Osteoblast (primary cell): ENCODE measurements around the gene EVI2B. TPM values are rescaled to one million over a fixed set of nuclear protein-coding genes. Genes with fewer than 3 reads are reported as not detected.

Experiments used
- DNase-seq: peaks from one replicate; pipeline ENCODE4 v3.0.0; 2011; ENCODE audit warnings: low spot score, mixed read lengths; ENCODE audit not compliant: insufficient read length; ENCODE audit errors: missing footprints
- H2AFZ ChIP-seq: 2 replicates; pipeline ENCODE4 v1.6.0; 2011; ENCODE audit warnings: mild to moderate bottlenecking, low read length
- H3K27ac ChIP-seq: 2 replicates; pipeline ENCODE4 v1.5.1; 2011; ENCODE audit warnings: mild to moderate bottlenecking, low read depth, low read length, moderate library complexity
- H3K27me3 ChIP-seq: 2 replicates; pipeline ENCODE4 v1.6.0; 2012; ENCODE audit warnings: mild to moderate bottlenecking, control low read depth, inconsistent platforms, low read length, moderate library complexity; ENCODE audit not compliant: insufficient read depth
- H3K36me3 ChIP-seq: 2 replicates; pipeline ENCODE4 v1.5.1; 2011; ENCODE audit warnings: mild to moderate bottlenecking, low read length, control low read depth, moderate library complexity; ENCODE audit not compliant: insufficient read depth
- H3K4me1 ChIP-seq: 2 replicates; pipeline ENCODE4 v1.5.1; 2011; ENCODE audit warnings: mild to moderate bottlenecking, low read length, control low read depth, moderate library complexity; ENCODE audit not compliant: insufficient read depth
- H3K4me2 ChIP-seq: 2 replicates; pipeline ENCODE4 v1.6.0; 2011; ENCODE audit warnings: mild to moderate bottlenecking, low read length; ENCODE audit not compliant: insufficient read depth
- H3K4me3 ChIP-seq: fragments of 200-600 bp; sonication (generic); 3 replicates; pipeline ENCODE4 v1.5.1; 2012; ENCODE audit warnings: mild to moderate bottlenecking, low read length, inconsistent platforms; ENCODE audit not compliant: insufficient read depth
- H3K79me2 ChIP-seq: 2 replicates; pipeline ENCODE4 v1.6.0; 2012; ENCODE audit warnings: mild to moderate bottlenecking, low read length, control low read depth, inconsistent platforms; ENCODE audit not compliant: insufficient read depth
- H3K9me3 ChIP-seq: 2 replicates; pipeline ENCODE4 v1.5.1; 2011; ENCODE audit warnings: low read depth, low read length, control low read depth
- H4K20me1 ChIP-seq: 2 replicates; pipeline ENCODE4 v1.6.0; 2012; ENCODE audit warnings: mild to moderate bottlenecking, low read length, control low read depth; ENCODE audit not compliant: insufficient read depth
- CTCF ChIP-seq: IDR thresholded peaks from 2 replicates; pipeline ENCODE4 v1.5.1; 2011; ENCODE audit warnings: mild to moderate bottlenecking, low read depth, low read length, moderate library complexity; ENCODE audit errors: extremely low read depth
- total RNA-seq: library from RNA; depleted of rRNA; stranded (reverse); fragments of >200 nt; gene quantifications from 2 replicates; pipeline ENCODE4 v1.2.3, GENCODE V29; 2012

The EVI2B gene
- total RNA-seq, 1 donor, result 4.0 TPM

DNA sequence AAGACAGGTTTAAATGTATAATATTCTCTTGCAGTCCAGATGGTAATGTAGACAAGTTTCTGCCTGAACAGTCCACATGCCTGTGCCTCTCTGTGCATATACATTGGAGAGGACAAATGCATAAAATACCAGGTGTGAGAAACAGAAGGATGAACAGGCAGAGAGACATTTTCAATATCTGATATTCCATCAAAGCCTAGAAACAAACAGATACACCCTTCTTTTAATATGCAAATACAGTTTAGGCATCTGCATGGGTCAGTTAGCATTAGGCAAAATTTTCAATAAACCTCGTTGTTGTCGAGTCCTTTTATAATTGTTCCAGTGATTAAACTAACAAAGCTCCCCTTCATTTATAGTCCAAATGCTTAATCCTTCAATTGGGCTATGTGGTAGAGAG is 17.7 kb downstream of the EVI2B start:
- no peak overlapping the region for H3K4me3 ChIP-seq
- no peak overlapping the region for H3K4me2 ChIP-seq
- no peak overlapping the region for H3K27ac ChIP-seq
- H3K9me3 ChIP-seq, result no peaks in the 10 kb centered on the region
- H4K20me1 ChIP-seq, result no peaks in the 10 kb centered on the region
- H3K36me3 ChIP-seq, result no peaks in the 10 kb centered on the region
- TF ChIP-seq CTCF, result no peak
- H3K27me3 ChIP-seq, result no peaks in the 10 kb centered on the region
- H3K79me2 ChIP-seq, result peaks cover 3% of the 10 kb centered on the region
- no peak overlapping the region for H2AFZ ChIP-seq
- H3K4me1 ChIP-seq, result no peaks in the 10 kb centered on the region
- DNase-seq, result no peak

GRCh38 chr17:31295489-31295871 is 18.4 kb downstream of the EVI2B start:
- DNase-seq, result no peak
- no peak for TF ChIP-seq CTCF
- no peak overlapping the region for H2AFZ ChIP-seq
- H3K4me2 ChIP-seq, result no peak overlapping the region
- no peaks in the 10 kb centered on the region for H3K27me3 ChIP-seq
- H3K4me1 ChIP-seq, result no peaks in the 10 kb centered on the region
- H3K9me3 ChIP-seq, result no peaks in the 10 kb centered on the region
- H3K36me3 ChIP-seq, result no peaks in the 10 kb centered on the region
- no peaks in the 10 kb centered on the region for H4K20me1 ChIP-seq
- no peak overlapping the region for H3K4me3 ChIP-seq
- peaks cover 3% of the 10 kb centered on the region for H3K79me2 ChIP-seq
- no peak overlapping the region for H3K27ac ChIP-seq

- Histone ChIP-seq H3K79me2 (peaks cover 6% of the 10 kb centered on the region), H3K4me2 (no peak overlapping the region), H3K4me3 (no peak overlapping the region), H4K20me1 (no peaks in the 10 kb centered on the region), H3K36me3 (no peaks in the 10 kb centered on the region), H3K4me1 (peaks cover 5% of the 10 kb centered on the region), H2AFZ (no peak overlapping the region), H3K27ac (no peak overlapping the region), H3K9me3 (no peaks in the 10 kb centered on the region), H3K27me3 (no peaks in the 10 kb centered on the region)
- DNase-seq, result no peak
- TF ChIP-seq CTCF, result no peak
Observed at GRCh38 chr17:31294820-31295488, 18.9 kb downstream of the EVI2B start.

GRCh38 chr17:31294231-31294630 is 19.6 kb downstream of the EVI2B start:
- Histone ChIP-seq H3K27ac (no peak overlapping the region), H3K4me3 (no peak overlapping the region), H3K27me3 (no peaks in the 10 kb centered on the region), H3K9me3 (no peaks in the 10 kb centered on the region), H3K79me2 (peaks cover 6% of the 10 kb centered on the region), H3K36me3 (no peaks in the 10 kb centered on the region), H4K20me1 (no peaks in the 10 kb centered on the region), H2AFZ (no peak overlapping the region), H3K4me2 (no peak overlapping the region), H3K4me1 (peaks cover 5% of the 10 kb centered on the region)
- no peak for DNase-seq
- TF ChIP-seq CTCF, result no peak
